SW 1271 (cell line): Measurements from ENCODE around the gene CNTN6.

Source experiments
- DNase-seq, 2 experiments: peaks; one replicate each; lab custom pipeline; 2025; lab: John Stamatoyannopoulos, UW

The CNTN6 gene

GRCh38 chr3:1179146-1179545 is 86.3 kb downstream of the CNTN6 start:
- DNase-seq, result no peak

DNA sequence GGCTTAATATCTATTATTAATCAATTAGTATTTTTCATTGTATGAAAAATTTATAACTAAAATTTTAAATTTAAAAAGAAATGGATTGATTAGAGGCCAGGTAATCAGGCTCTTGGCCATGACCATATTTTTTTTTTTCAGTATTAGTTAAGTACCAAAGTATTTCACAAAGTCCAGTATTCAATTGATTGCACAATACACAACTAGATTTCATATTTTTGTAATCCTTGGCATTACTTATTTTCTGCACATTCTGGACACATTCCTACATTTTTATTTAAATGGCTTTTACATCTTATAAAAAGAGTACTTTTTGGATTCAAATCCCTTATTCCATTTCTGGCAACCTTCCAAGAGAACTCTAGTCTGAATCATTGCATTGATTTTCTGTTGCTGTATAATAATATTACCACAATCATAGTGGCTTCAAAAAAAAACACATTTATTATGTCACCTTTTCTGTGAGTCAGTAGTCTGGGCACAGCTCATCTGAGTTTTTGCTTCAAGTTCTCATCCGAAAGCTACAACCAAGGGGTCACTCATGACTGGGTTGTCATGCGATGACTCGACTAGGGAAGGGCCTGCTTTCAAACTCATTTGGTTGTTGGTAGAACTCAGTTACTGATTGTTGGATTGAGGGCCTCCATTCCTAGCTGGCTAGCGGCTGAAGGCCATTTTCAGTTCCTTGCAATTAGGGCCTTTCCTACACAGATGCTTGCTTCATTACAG is 90.7 kb downstream of the CNTN6 start:
- no peak for DNase-seq

DNA sequence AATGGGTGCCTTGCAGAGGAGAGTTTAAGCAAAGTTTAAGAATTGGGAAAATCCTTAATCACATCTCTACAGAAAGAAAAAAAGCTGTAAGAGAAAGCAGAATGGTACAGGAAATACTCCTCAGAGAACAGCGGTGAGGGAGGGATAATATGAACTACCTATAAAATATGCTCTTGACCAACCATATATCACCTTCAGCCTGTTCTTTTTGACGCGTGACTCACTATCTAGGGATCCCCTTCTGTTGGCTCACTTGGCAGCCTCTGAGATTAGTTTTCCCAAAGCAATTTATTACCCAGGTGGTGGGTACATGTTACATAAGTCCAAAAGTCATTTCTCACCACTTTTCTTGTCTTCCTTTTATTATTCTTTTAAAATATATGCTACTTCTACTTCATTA is 97.7 kb downstream of the CNTN6 start:
- no peak for DNase-seq

DNA sequence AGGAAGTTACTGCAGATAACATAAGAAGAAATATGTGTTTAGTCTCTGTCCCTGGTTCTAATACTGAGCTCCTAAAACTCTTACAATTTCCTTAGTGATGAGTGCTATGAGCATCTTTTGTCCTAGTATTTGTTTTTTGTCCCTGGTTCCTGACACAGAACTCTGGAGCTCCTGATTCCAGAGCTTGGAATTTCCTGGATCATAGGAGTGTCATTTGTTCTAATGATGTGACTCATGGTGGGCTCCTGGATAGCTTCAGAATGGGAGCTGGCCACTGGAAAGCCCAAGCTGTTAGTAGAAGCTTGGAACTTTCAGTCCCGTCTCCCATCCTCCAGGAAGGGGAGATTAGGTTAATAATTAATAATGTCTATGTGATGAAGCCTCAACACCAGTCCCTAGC is 98.2 kb downstream of the CNTN6 start:
- DNase-seq, result no peak

DNA sequence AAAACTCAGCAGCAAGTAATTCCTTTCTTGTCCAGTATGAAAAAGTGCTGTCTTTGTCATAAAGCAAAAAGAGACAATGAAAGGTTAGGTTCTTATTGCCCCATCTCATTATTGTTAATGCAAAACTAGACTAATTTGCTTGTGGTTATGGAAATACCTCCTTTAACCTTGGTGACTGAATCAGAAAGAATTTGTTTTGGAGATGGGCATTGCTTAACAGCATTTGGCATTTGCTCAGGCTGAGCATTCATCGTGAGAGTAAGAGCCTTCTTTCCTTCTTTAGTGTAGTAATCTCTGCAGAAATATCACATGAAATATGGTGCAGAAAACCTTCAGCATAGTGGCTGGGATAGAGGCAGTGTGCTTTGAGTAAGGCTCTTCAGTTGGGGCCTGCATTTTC is 103.1 kb downstream of the CNTN6 start:
- DNase-seq, result no peak

DNA sequence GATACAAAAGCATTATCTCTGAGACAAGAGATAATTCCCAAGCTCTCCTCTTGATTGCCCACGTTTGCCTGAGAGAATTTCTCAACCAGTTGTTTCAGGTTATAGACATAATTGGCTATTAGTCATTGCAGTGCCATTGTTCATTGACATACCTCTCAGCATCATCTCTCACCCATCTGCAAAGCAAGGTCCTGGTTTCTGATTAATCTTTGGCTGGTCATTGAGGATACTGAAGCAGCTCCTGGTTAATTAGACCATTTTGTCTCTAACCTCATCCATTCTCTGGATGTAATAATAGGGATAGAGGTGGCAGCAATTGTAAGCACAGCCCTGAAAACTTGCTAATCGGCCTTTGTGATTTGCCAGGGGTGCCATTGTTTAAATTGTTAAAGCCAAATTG is 104.2 kb downstream of the CNTN6 start:
- no peak for DNase-seq

DNA sequence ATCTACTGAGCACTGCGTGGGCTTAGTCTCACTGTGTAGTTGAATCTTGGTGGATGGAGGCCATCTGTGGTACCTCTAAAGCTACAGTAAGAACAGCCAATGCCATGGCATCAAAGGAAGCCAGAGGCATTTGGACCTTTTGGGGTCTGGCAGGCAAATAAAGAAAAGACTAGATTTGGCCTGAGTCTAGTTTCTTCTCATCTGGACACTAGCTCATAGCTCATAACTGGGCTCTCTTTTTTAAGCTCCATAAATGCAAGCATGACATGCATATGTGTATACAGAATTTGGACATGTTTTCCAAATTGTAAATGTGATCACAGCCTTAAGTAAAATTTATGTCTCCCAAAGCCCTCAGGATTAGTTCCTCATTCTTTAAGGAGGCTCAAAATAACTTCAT is 107.5 kb downstream of the CNTN6 start:
- DNase-seq, result no peak

- DNase-seq, result no peak
Measured at GRCh38 chr3:1207904-1208303, 115.1 kb downstream of the CNTN6 start.

- no peak for DNase-seq
Measured at GRCh38 chr3:1214933-1215332, 122.1 kb downstream of the CNTN6 start.

DNA sequence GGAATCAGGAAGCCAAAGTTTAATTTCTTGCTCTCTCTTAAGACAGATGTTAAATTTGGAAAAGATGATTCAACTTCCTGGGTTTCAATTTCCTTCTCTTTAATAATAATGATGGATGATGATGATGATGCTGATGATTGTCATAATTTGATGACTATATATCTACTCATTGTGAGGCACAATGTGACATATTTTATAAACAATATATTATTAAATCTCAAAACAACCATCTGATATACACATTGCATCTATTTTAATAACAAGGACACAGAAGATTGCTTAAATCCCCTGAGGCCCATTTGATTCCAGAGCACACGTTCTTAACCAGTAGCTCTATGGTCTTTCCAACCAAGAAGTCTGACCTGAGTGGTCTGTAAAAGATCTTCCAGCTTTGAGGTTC is 124.0 kb downstream of the CNTN6 start:
- DNase-seq, result no peak

- DNase-seq, result no peak
Measured at GRCh38 chr3:1227111-1227510, 134.3 kb downstream of the CNTN6 start.

- DNase-seq, result no peak
Measured at GRCh38 chr3:1228289-1228688, 135.5 kb downstream of the CNTN6 start.

DNA sequence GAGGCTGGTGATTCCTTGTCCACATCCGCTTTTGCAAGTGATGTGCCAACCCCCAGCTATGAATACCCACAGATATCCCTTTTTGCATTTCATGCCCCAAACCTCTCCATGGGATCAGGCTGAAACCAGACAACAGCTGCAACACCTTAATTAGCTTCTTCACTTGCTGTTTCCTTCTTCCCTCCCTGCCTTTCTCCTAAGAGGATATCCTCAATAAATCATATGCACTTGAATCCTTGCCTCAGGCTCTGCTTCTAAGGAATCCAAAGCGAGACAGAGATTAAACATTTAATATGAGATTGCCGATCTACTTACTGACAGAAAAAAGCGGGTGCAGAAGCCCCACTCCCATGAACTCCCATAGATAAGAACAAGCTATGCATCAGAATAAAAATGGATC is 138.1 kb downstream of the CNTN6 start:
- no peak for DNase-seq

GRCh38 chr3:1232276-1232675 is 139.5 kb downstream of the CNTN6 start:
- no peak for DNase-seq

- no peak for DNase-seq
Measured at GRCh38 chr3:1235526-1236120, 142.8 kb downstream of the CNTN6 start.

GRCh38 chr3:1251282-1252060 is 158.6 kb downstream of the CNTN6 start:
- DNase-seq, result no peak

DNA sequence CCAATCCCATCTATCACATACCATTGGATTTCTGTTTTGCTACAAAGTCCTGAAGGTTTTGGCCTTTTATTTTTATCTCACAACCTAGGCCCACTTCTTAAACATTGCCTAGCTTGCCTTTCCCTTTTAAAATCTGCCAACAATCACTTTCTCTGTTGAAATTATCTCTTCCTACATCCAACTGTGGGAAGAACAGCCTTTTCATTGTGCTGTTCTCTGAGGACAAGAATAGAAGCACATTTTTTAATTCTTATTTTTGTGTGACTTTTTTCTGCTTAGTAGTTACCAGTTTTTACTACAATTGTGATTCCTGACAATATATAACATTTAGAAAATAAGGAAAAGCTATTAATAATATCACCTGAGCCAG is 159.2 kb downstream of the CNTN6 start:
- DNase-seq, result no peak

- no peak for DNase-seq
Measured at GRCh38 chr3:1262246-1262645, 169.4 kb downstream of the CNTN6 start.

DNA sequence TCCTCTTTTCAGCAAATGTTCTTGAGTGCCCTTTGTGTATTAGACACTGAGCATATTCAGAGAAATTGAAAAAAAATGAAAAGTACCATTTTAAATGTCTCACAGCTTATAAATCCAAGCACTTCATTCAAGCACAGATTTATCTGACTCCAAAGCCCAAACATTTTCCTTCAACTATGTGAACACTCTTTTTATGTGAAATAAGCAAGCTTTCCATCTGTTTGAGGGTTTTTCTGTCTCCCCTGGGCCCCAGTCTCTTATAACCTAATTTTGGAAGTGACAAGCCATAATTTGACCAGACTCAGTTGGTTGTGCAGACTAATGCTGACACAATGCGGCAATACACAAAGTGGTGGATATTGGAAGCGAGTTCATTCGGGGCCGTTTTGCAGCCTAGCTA is 170.3 kb downstream of the CNTN6 start:
- no peak for DNase-seq

DNA sequence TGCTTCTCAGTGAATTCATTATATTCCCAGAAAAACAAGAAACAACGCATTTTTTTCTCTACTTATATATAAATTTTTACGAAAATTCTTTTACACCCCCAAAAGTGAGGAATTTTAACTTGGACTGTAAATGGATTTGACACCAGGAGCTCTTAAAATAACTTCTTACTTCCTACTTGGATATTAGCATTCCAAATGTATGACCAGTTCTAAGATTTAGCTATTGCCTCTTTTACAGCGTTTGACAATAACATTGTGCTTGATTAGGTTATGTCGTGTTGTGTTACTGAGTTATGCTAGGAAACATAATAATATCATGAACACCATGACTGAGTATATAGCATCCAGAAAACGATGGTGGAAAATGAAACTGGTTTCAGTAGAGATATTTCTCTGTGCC is 177.0 kb downstream of the CNTN6 start:
- no peak for DNase-seq

GRCh38 chr3:1272546-1273265 is 179.9 kb downstream of the CNTN6 start:
- DNase-seq, result no peak

DNA sequence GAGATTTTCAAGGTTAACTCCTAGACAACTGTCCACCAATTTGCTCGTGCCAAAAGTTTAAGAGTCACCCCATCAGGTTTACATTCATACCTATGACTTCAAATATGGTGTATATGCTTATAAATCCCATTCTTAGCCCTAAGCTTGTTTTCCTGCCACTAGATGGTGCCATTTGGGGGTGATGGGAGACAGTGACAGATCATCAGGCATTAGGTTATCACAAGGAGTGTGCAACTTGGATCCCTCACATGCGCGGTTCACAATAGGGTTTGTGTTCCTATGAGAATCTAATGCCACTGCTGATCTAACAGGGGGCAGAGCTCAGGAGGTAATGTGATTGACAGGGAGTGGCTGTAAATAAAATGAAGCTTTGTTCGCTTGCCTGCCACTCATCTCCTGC is 182.7 kb downstream of the CNTN6 start:
- DNase-seq, result no peak

DNA sequence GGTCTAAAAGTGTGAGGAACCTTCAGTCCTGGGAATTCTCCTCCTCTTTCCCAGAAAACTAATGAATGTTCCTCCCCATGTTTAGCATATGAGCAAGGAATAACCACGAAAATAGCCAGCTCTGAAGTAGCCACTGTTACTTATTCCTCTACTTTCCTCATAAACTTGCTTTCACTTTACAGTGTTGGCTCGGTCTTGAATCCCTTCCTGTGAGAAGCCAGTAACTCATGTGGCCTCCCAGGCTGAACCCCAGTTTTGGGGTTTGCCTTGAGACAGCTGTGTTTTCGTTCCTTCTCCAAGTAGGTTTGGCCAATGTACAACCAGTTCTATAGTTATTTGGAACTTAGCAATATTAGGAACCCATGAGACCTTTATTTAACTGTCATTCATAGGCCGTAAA is 195.0 kb downstream of the CNTN6 start:
- no peak for DNase-seq
